GM23338 (cell line): ENCODE results near the gene CTXN1. TPM values are rescaled to one million over a fixed set of nuclear protein-coding genes. Genes with fewer than 3 reads are reported as not detected.

Experiments used
- ATAC-seq: fragments of 200-7000 bp; cut with Tn5 transposase; 3 replicates; pipeline ENCODE4 v1.9.1; 2020
- DNase-seq: peaks from one replicate; pipeline ENCODE4 v3.0.0-alpha.2; 2015; ENCODE audit warnings: low spot score
- H2AFZ ChIP-seq: fragments of 200-600 bp; sonication (generic); 2 replicates; pipeline ENCODE4 v1.8.0; 2016; ENCODE audit warnings: antibody characterized with exemption, mild to moderate bottlenecking, moderate library complexity
- H3F3A ChIP-seq: fragments of 200-600 bp; sonication (generic); replicated peaks from 2 replicates; pipeline ENCODE4 v1.8.0; 2017; ENCODE audit warnings: antibody characterized with exemption, mixed run types, low read depth
- H3K27ac ChIP-seq: fragments of 200-600 bp; sonication (generic); 2 replicates; pipeline ENCODE4 v1.6.1; 2016; ENCODE audit warnings: low read depth
- H3K27me3 ChIP-seq: fragments of 200-600 bp; sonication (generic); 2 replicates; pipeline ENCODE4 v1.8.0; 2016; ENCODE audit warnings: mild to moderate bottlenecking, mixed run types, moderate library complexity; ENCODE audit not compliant: insufficient read depth
- H3K36me3 ChIP-seq: fragments of 200-600 bp; sonication (generic); 2 replicates; pipeline ENCODE4 v1.8.0; 2016; ENCODE audit warnings: mild to moderate bottlenecking; ENCODE audit not compliant: insufficient read depth
- H3K4me1 ChIP-seq: fragments of 200-600 bp; sonication (generic); 2 replicates; pipeline ENCODE4 v1.8.0; 2016; ENCODE audit warnings: mild to moderate bottlenecking, moderate library complexity; ENCODE audit not compliant: insufficient read depth
- H3K4me2 ChIP-seq: fragments of 200-600 bp; sonication (generic); 2 replicates; pipeline ENCODE4 v1.7.1; 2017; ENCODE audit warnings: mixed run types
- H3K4me3 ChIP-seq: fragments of 200-600 bp; sonication (generic); 2 replicates; pipeline ENCODE4 v1.6.1; 2016; ENCODE audit warnings: mixed run types
- H3K79me2 ChIP-seq: fragments of 200-600 bp; sonication (generic); replicated peaks from 2 replicates; pipeline ENCODE4 v1.8.0; 2017; ENCODE audit warnings: mild to moderate bottlenecking; ENCODE audit not compliant: insufficient read depth
- H3K9me2 ChIP-seq: fragments of 200-600 bp; sonication (generic); 2 replicates; pipeline ENCODE4 v1.8.0; 2017; ENCODE audit not compliant: insufficient read depth
- H4K20me1 ChIP-seq: fragments of 200-600 bp; sonication (generic); replicated peaks from 2 replicates; pipeline ENCODE4 v1.8.0; 2017; ENCODE audit warnings: mild to moderate bottlenecking; ENCODE audit not compliant: insufficient read depth
- H3K27ac Mint-ChIP-seq: 2 replicates; pipeline ENCODE4 v1.8.0; 2020; ENCODE audit warnings: inconsistent platforms, mild to moderate bottlenecking, moderate library complexity, mixed read lengths
- H3K27me3 Mint-ChIP-seq: 3 replicates; pipeline ENCODE4 v1.8.0; 2022; ENCODE audit warnings: low read depth, mild to moderate bottlenecking, moderate library complexity, mixed read lengths, inconsistent platforms; ENCODE audit not compliant: insufficient read depth, poor library complexity
- H3K36me3 Mint-ChIP-seq: 3 replicates; pipeline ENCODE4 v1.8.0; 2021; ENCODE audit warnings: low read depth, mild to moderate bottlenecking, inconsistent platforms, moderate library complexity, mixed read lengths
- H3K4me1 Mint-ChIP-seq: 3 replicates; pipeline ENCODE4 v1.8.0; 2020; ENCODE audit warnings: mild to moderate bottlenecking, inconsistent platforms, mixed read lengths
- H3K4me3 Mint-ChIP-seq: 3 replicates; pipeline ENCODE4 v1.8.0; 2021; ENCODE audit warnings: moderate library complexity, mild to moderate bottlenecking, inconsistent platforms, mixed read lengths
- H3K9me3 Mint-ChIP-seq: 3 replicates; pipeline ENCODE4 v1.8.0; 2020; ENCODE audit warnings: moderate library complexity, mild to moderate bottlenecking, inconsistent platforms, mixed read lengths
- CREB1 ChIP-seq: fragments of 250-450 bp; sonication (Bioruptor Pico); IDR thresholded peaks from 2 replicates; pipeline ENCODE4 v1.5.0; 2020; ENCODE audit warnings: low read depth, mild to moderate bottlenecking, moderate library complexity
- EZH2 ChIP-seq: fragments of 200-600 bp; sonication (generic); IDR thresholded peaks from one replicate; pipeline ENCODE4 v1.8.0; 2017; ENCODE audit warnings: antibody characterized with exemption, mild to moderate bottlenecking, low read depth; ENCODE audit not compliant: unreplicated experiment
- EZH2phosphoT487 ChIP-seq: fragments of 200-600 bp; sonication (generic); IDR thresholded peaks from one replicate; pipeline ENCODE4 v1.8.1; 2018; ENCODE audit warnings: antibody characterized with exemption; ENCODE audit not compliant: unreplicated experiment
- JUNB ChIP-seq: IDR thresholded peaks from one replicate; pipeline ENCODE4 v1.6.1; 2016; ENCODE audit warnings: antibody characterized with exemption; ENCODE audit not compliant: unreplicated experiment
- NANOG ChIP-seq: IDR thresholded peaks from 2 replicates; pipeline ENCODE4 v1.6.1; 2016; ENCODE audit warnings: antibody characterized with exemption, borderline replicate concordance
- POLR2AphosphoS5 ChIP-seq: IDR thresholded peaks from 2 replicates; pipeline ENCODE4 v1.6.1; 2016; ENCODE audit warnings: antibody characterized with exemption, low read depth
- STAT1 ChIP-seq: IDR thresholded peaks from one replicate; pipeline ENCODE4 v1.6.1; 2016; ENCODE audit warnings: antibody characterized with exemption; ENCODE audit not compliant: unreplicated experiment
- ZNF114 ChIP-seq: fragments of 250-450 bp; sonication (Bioruptor Pico); IDR thresholded peaks from 2 replicates; pipeline ENCODE4 v1.5.0; 2020; ENCODE audit warnings: mild to moderate bottlenecking, moderate library complexity
- ZNF331 ChIP-seq: fragments of 250-450 bp; sonication (Bioruptor Pico); IDR thresholded peaks from 2 replicates; pipeline ENCODE4 v1.5.0; 2020; ENCODE audit warnings: low read depth, mild to moderate bottlenecking, moderate library complexity
- polyA plus RNA-seq: library from polyadenylated mRNA; unstranded; fragments of >200 nt; fragmentation: Nextera tagmentation; extraction: Ambion mirVana; gene quantifications from 2 replicates; pipeline ENCODE4 v1.2.1, GENCODE V29; 2016
- total RNA-seq: library from RNA; depleted of rRNA; stranded (reverse); fragments of >200 nt; shearing (Covaris generic); gene quantifications from 2 replicates; pipeline ENCODE4 v1.2.3, GENCODE V29; 2014
- TF ChIP-seq, protein P1 (sequence below): IDR thresholded peaks from 2 replicates; pipeline ENCODE4 v1.6.1; 2016; ENCODE audit warnings: antibody characterized with exemption
- TF ChIP-seq, protein P2 (sequence below): fragments of 250-450 bp; sonication (Bioruptor Pico); IDR thresholded peaks from 2 replicates; pipeline ENCODE4 v1.5.0; 2020; ENCODE audit warnings: mild to moderate bottlenecking, moderate library complexity
- TF ChIP-seq, protein P3 (sequence below), 2 experiments: fragments of 200-600 bp in 1 of 2; sonication (generic) in 1 of 2; conservative IDR thresholded peaks; 2 replicates each; pipeline versions ENCODE4 v1.5.1 to v1.6.1; 2016 to 2017; ENCODE audit warnings: antibody characterized with exemption in 2 of 2, low read depth in 2 of 2, mild to moderate bottlenecking in 2 of 2, moderate library complexity in 1 of 2
- TF ChIP-seq, protein P4 (sequence below): IDR thresholded peaks from one replicate; pipeline ENCODE4 v1.6.1; 2018; ENCODE audit warnings: antibody characterized with exemption; ENCODE audit not compliant: unreplicated experiment

The CTXN1 gene
- total and polyA plus RNA-seq, 2 experiments from 2014 or later, result 22.5 to 52.4 TPM

DNA sequence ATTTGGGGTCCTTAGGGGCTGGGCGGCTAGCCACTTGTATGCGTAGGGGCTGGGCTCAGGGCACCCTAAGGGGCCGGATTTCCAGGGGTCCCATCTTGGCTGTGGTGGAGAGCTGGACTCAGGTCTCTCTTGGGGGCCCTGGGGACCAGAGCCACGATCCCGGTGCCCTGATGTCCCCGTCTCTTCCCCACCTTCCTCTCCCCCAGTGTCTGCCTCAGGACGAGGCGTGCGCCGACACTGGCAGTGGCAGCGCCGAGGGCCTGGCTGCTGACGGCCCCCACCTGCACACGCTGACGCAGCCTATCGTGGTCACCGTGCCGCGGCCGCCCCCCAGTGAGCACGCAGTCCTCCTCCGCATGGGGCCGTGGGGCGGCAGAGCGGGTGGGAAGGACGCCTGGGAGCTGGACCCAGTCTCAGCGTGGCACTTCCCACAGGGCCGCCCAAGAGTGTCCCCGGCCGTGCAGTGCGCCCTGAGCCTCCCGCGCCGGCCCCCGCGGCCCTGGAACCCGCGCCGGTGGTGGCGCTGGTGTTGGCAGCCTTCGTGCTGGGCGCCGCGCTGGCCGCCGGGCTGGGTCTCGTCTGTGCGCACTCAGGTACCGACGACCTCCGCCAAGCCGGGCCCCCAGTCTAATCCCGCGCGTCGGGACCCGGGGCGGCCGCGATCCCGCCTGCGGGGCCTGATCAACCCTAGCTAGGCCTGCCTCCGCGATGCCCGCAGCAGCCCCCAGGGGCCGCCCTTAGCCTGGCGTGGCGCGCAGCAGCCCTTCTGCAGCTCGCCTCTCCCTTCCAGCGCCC, 8.5 kb downstream of the CTXN1 start:
- peaks cover 57% of the 10 kb centered on the region for H3K27me3 ChIP-seq
- H2AFZ ChIP-seq, result peak overlapping the region; percentile 88
- peak overlapping the region; percentile 91 for H3K4me2 ChIP-seq
- Mint-ChIP-seq H3K9me3 (peaks cover 2% of the 10 kb centered on the region; the same call in 1 of the 3 replicates), H3K27me3 (peaks cover 51% of the 10 kb centered on the region), H3K27ac (no peak overlapping the region), H3K4me3 (peak overlapping the region; percentile 85), H3K36me3 (peaks cover 12% of the 10 kb centered on the region; the same call in 2 of the 3 replicates), H3K4me1 (peaks cover 15% of the 10 kb centered on the region)
- H3F3A ChIP-seq, result peaks cover 26% of the 10 kb centered on the region
- TF ChIP-seq EZH2 (peak; percentile 63), ZNF114 (CRISPR knock-in tag) (no peak), JUNB (no peak), STAT1 (no peak), EZH2phosphoT487 (no peak), NANOG (no peak), CREB1 (CRISPR knock-in tag) (0 out of 2 replicates have a peak, but pooled peaks have one; percentile 14), POLR2AphosphoS5 (no peak), ZNF331 (CRISPR knock-in tag) (no peak)
- TF ChIP-seq, protein P1, sequence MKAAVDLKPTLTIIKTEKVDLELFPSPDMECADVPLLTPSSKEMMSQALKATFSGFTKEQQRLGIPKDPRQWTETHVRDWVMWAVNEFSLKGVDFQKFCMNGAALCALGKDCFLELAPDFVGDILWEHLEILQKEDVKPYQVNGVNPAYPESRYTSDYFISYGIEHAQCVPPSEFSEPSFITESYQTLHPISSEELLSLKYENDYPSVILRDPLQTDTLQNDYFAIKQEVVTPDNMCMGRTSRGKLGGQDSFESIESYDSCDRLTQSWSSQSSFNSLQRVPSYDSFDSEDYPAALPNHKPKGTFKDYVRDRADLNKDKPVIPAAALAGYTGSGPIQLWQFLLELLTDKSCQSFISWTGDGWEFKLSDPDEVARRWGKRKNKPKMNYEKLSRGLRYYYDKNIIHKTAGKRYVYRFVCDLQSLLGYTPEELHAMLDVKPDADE, result no peak
- TF ChIP-seq, protein P2, sequence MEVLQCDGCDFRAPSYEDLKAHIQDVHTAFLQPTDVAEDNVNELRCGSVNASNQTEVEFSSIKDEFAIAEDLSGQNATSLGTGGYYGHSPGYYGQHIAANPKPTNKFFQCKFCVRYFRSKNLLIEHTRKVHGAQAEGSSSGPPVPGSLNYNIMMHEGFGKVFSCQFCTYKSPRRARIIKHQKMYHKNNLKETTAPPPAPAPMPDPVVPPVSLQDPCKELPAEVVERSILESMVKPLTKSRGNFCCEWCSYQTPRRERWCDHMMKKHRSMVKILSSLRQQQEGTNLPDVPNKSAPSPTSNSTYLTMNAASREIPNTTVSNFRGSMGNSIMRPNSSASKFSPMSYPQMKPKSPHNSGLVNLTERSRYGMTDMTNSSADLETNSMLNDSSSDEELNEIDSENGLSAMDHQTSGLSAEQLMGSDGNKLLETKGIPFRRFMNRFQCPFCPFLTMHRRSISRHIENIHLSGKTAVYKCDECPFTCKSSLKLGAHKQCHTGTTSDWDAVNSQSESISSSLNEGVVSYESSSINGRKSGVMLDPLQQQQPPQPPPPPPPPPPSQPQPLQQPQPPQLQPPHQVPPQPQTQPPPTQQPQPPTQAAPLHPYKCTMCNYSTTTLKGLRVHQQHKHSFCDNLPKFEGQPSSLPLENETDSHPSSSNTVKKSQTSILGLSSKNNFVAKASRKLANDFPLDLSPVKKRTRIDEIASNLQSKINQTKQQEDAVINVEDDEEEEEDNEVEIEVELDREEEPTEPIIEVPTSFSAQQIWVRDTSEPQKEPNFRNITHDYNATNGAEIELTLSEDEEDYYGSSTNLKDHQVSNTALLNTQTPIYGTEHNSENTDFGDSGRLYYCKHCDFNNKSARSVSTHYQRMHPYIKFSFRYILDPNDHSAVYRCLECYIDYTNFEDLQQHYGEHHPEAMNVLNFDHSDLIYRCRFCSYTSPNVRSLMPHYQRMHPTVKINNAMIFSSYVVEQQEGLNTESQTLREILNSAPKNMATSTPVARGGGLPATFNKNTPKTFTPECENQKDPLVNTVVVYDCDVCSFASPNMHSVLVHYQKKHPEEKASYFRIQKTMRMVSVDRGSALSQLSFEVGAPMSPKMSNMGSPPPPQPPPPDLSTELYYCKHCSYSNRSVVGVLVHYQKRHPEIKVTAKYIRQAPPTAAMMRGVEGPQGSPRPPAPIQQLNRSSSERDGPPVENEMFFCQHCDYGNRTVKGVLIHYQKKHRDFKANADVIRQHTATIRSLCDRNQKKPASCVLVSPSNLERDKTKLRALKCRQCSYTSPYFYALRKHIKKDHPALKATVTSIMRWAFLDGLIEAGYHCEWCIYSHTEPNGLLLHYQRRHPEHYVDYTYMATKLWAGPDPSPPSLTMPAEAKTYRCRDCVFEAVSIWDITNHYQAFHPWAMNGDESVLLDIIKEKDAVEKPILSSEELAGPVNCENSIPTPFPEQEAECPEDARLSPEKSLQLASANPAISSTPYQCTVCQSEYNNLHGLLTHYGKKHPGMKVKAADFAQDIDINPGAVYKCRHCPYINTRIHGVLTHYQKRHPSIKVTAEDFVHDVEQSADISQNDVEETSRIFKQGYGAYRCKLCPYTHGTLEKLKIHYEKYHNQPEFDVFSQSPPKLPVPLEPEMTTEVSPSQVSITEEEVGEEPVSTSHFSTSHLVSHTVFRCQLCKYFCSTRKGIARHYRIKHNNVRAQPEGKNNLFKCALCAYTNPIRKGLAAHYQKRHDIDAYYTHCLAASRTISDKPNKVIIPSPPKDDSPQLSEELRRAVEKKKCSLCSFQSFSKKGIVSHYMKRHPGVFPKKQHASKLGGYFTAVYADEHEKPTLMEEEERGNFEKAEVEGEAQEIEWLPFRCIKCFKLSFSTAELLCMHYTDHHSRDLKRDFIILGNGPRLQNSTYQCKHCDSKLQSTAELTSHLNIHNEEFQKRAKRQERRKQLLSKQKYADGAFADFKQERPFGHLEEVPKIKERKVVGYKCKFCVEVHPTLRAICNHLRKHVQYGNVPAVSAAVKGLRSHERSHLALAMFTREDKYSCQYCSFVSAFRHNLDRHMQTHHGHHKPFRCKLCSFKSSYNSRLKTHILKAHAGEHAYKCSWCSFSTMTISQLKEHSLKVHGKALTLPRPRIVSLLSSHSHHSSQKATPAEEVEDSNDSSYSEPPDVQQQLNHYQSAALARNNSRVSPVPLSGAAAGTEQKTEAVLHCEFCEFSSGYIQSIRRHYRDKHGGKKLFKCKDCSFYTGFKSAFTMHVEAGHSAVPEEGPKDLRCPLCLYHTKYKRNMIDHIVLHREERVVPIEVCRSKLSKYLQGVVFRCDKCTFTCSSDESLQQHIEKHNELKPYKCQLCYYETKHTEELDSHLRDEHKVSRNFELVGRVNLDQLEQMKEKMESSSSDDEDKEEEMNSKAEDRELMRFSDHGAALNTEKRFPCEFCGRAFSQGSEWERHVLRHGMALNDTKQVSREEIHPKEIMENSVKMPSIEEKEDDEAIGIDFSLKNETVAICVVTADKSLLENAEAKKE (CRISPR knock-in tag), result no peak
- TF ChIP-seq, protein P3, sequence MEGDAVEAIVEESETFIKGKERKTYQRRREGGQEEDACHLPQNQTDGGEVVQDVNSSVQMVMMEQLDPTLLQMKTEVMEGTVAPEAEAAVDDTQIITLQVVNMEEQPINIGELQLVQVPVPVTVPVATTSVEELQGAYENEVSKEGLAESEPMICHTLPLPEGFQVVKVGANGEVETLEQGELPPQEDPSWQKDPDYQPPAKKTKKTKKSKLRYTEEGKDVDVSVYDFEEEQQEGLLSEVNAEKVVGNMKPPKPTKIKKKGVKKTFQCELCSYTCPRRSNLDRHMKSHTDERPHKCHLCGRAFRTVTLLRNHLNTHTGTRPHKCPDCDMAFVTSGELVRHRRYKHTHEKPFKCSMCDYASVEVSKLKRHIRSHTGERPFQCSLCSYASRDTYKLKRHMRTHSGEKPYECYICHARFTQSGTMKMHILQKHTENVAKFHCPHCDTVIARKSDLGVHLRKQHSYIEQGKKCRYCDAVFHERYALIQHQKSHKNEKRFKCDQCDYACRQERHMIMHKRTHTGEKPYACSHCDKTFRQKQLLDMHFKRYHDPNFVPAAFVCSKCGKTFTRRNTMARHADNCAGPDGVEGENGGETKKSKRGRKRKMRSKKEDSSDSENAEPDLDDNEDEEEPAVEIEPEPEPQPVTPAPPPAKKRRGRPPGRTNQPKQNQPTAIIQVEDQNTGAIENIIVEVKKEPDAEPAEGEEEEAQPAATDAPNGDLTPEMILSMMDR (conservative IDR thresholded peaks at IDR 0.05; ENCODE audit: low read depth in 2 of 2), result peak; percentile 59 to 71
- TF ChIP-seq, protein P4, sequence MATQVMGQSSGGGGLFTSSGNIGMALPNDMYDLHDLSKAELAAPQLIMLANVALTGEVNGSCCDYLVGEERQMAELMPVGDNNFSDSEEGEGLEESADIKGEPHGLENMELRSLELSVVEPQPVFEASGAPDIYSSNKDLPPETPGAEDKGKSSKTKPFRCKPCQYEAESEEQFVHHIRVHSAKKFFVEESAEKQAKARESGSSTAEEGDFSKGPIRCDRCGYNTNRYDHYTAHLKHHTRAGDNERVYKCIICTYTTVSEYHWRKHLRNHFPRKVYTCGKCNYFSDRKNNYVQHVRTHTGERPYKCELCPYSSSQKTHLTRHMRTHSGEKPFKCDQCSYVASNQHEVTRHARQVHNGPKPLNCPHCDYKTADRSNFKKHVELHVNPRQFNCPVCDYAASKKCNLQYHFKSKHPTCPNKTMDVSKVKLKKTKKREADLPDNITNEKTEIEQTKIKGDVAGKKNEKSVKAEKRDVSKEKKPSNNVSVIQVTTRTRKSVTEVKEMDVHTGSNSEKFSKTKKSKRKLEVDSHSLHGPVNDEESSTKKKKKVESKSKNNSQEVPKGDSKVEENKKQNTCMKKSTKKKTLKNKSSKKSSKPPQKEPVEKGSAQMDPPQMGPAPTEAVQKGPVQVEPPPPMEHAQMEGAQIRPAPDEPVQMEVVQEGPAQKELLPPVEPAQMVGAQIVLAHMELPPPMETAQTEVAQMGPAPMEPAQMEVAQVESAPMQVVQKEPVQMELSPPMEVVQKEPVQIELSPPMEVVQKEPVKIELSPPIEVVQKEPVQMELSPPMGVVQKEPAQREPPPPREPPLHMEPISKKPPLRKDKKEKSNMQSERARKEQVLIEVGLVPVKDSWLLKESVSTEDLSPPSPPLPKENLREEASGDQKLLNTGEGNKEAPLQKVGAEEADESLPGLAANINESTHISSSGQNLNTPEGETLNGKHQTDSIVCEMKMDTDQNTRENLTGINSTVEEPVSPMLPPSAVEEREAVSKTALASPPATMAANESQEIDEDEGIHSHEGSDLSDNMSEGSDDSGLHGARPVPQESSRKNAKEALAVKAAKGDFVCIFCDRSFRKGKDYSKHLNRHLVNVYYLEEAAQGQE, result no peak
- ATAC-seq, result peak; percentile 52
- DNase-seq, result peak; percentile 83
- H3K9me2 ChIP-seq, result no peaks in the 10 kb centered on the region
- H3K27ac ChIP-seq, result no peak overlapping the region
- peak overlapping the region; percentile 64 for H3K4me3 ChIP-seq
- no peaks in the 10 kb centered on the region; the same call in 1 of the 2 replicates for H3K4me1 ChIP-seq
- no peaks in the 10 kb centered on the region for H3K36me3 ChIP-seq
- peaks cover 14% of the 10 kb centered on the region; the same call in 1 of the 2 replicates for H4K20me1 ChIP-seq
- no peaks in the 10 kb centered on the region for H3K79me2 ChIP-seq
